H9 (cell line): ENCODE data around the gene FAM13A. TPM values are rescaled to one million over a fixed set of nuclear protein-coding genes. Genes with fewer than 3 reads are reported as not detected.

Experiments used
- DNase-seq: peaks from one replicate; pipeline ENCODE4 v3.0.0-alpha.2; 2017
- H2AFZ ChIP-seq: one replicate; pipeline ENCODE4 v1.6.1; 2013; ENCODE audit warnings: mild to moderate bottlenecking, low read length, control low read depth, moderate library complexity
- H2AK5ac ChIP-seq: 2 replicates; pipeline ENCODE4 v1.6.1; 2013; ENCODE audit warnings: low read length, control low read depth, mixed read lengths; ENCODE audit not compliant: insufficient read length
- H2BK120ac ChIP-seq: one replicate; pipeline ENCODE4 v1.6.1; 2013; ENCODE audit warnings: low read depth, mild to moderate bottlenecking, low read length, control low read depth, inconsistent platforms; ENCODE audit not compliant: poor library complexity, severe bottlenecking
- H2BK12ac ChIP-seq: 2 replicates; pipeline ENCODE4 v1.6.1; 2013; ENCODE audit warnings: low read length, control low read depth, mixed read lengths, low read depth; ENCODE audit not compliant: insufficient read length
- H2BK15ac ChIP-seq: 2 replicates; pipeline ENCODE4 v1.6.1; 2013; ENCODE audit warnings: low read depth, low read length, control low read depth
- H2BK20ac ChIP-seq: one replicate; pipeline ENCODE4 v1.6.1; 2013; ENCODE audit warnings: low read depth, mild to moderate bottlenecking, low read length, control low read depth, inconsistent platforms; ENCODE audit not compliant: poor library complexity, severe bottlenecking
- H2BK5ac ChIP-seq: 2 replicates; pipeline ENCODE4 v1.6.1; 2013; ENCODE audit warnings: low read length, control low read depth, mixed read lengths; ENCODE audit not compliant: insufficient read length
- H3K14ac ChIP-seq: 2 replicates; pipeline ENCODE4 v1.6.1; 2013; ENCODE audit warnings: low read length, control low read depth; ENCODE audit not compliant: insufficient read depth
- H3K18ac ChIP-seq: 2 replicates; pipeline ENCODE4 v1.6.1; 2013; ENCODE audit warnings: low read depth, mild to moderate bottlenecking, mixed read lengths, low read length, control low read depth; ENCODE audit not compliant: insufficient read length
- H3K23ac ChIP-seq: 2 replicates; pipeline ENCODE4 v1.6.1; 2013; ENCODE audit warnings: low read length, control low read depth, mixed read lengths, low read depth; ENCODE audit not compliant: insufficient read length
- H3K23me2 ChIP-seq: 2 replicates; pipeline ENCODE4 v1.6.1; 2013; ENCODE audit warnings: low read depth, mild to moderate bottlenecking, mixed read lengths, low read length, control low read depth; ENCODE audit not compliant: insufficient read length, poor library complexity, severe bottlenecking
- H3K27ac ChIP-seq: 2 replicates; pipeline ENCODE4 v1.5.1; 2013; ENCODE audit warnings: low read length, control low read depth, mixed read lengths, low read depth; ENCODE audit not compliant: insufficient read length
- H3K27me3 ChIP-seq: 2 replicates; pipeline ENCODE4 v1.6.1; 2013; ENCODE audit warnings: low read length, control low read depth, inconsistent platforms; ENCODE audit not compliant: insufficient read depth
- H3K4ac ChIP-seq: 2 replicates; pipeline ENCODE4 v1.6.1; 2013; ENCODE audit warnings: low read depth, mild to moderate bottlenecking, control low read depth, inconsistent platforms, low read length, moderate library complexity
- H3K4me1 ChIP-seq: 2 replicates; pipeline ENCODE4 v1.6.1; 2013; ENCODE audit warnings: low read length, control low read depth, inconsistent platforms; ENCODE audit not compliant: insufficient read depth
- H3K4me2 ChIP-seq: 2 replicates; pipeline ENCODE4 v1.6.1; 2013; ENCODE audit warnings: low read length, control low read depth, mixed read lengths; ENCODE audit not compliant: insufficient read length, insufficient read depth
- H3K56ac ChIP-seq: 2 replicates; pipeline ENCODE4 v1.6.1; 2013; ENCODE audit warnings: low read depth, mild to moderate bottlenecking, mixed read lengths, low read length, control low read depth; ENCODE audit not compliant: insufficient read length
- H3K79me1 ChIP-seq: 2 replicates; pipeline ENCODE4 v1.6.1; 2013; ENCODE audit warnings: low read depth, mild to moderate bottlenecking, moderate library complexity, low read length, control low read depth, inconsistent platforms; ENCODE audit not compliant: insufficient read depth, poor library complexity, severe bottlenecking
- H3K79me2 ChIP-seq: 2 replicates; pipeline ENCODE4 v1.6.1; 2013; ENCODE audit warnings: low read length, control low read depth, inconsistent platforms; ENCODE audit not compliant: insufficient read depth
- H3K9ac ChIP-seq: 2 replicates; pipeline ENCODE4 v1.6.1; 2013; ENCODE audit warnings: low read length, control low read depth, mixed read lengths; ENCODE audit not compliant: insufficient read length; ENCODE audit errors: extremely low read depth
- H3K9me3 ChIP-seq: one replicate; pipeline ENCODE4 v1.6.1; 2013; ENCODE audit warnings: low read depth, low read length, inconsistent platforms; ENCODE audit not compliant: control insufficient read depth
- H3T11ph ChIP-seq: one replicate; pipeline ENCODE4 v1.6.1; 2013; ENCODE audit warnings: mild to moderate bottlenecking, low read length, control low read depth, inconsistent platforms
- H4K20me1 ChIP-seq: one replicate; pipeline ENCODE4 v1.6.1; 2013; ENCODE audit not compliant: control insufficient read depth, insufficient read length, insufficient read depth
- H4K5ac ChIP-seq: 2 replicates; pipeline ENCODE4 v1.6.1; 2013; ENCODE audit warnings: low read depth, mild to moderate bottlenecking, mixed read lengths, low read length, control low read depth; ENCODE audit not compliant: insufficient read length
- H4K8ac ChIP-seq: replicated peaks from 2 replicates; pipeline ENCODE4 v1.6.1; 2013; ENCODE audit warnings: low read length, control low read depth, mixed read lengths, low read depth; ENCODE audit not compliant: insufficient read length
- H4K91ac ChIP-seq: 2 replicates; pipeline ENCODE4 v1.6.1; 2013; ENCODE audit warnings: low read depth, mild to moderate bottlenecking, moderate library complexity, mixed read lengths, low read length, control low read depth; ENCODE audit not compliant: insufficient read length
- H3K27ac Mint-ChIP-seq, 3 experiments: 2 replicates in 2 of 3; 3 replicates in 1 of 3; pipeline ENCODE4 v1.8.0; 2020 to 2021; ENCODE audit warnings: mixed read lengths in 3 of 3, mild to moderate bottlenecking in 1 of 3, moderate library complexity in 1 of 3
- H3K27me3 Mint-ChIP-seq: 2 replicates; pipeline ENCODE4 v1.8.0; 2021; ENCODE audit warnings: low read depth, mild to moderate bottlenecking, moderate library complexity, mixed read lengths
- H3K36me3 Mint-ChIP-seq, 3 experiments: 2 replicates in 2 of 3; 3 replicates in 1 of 3; pipeline ENCODE4 v1.8.0; 2020 to 2021; ENCODE audit warnings: low read depth in 3 of 3, mixed read lengths in 3 of 3; ENCODE audit not compliant: insufficient read depth in 1 of 3
- H3K4me1 Mint-ChIP-seq, 2 experiments: 2 replicates each; pipeline ENCODE4 v1.8.0; 2020; ENCODE audit warnings: mixed read lengths in 2 of 2
- H3K4me3 Mint-ChIP-seq, 2 experiments: 2 replicates in 1 of 2; 3 replicates in 1 of 2; pipeline ENCODE4 v1.8.0; 2020 to 2021; ENCODE audit warnings: mild to moderate bottlenecking in 2 of 2, mixed read lengths in 2 of 2, moderate library complexity in 1 of 2
- H3K9me3 Mint-ChIP-seq, 2 experiments: 2 replicates in 1 of 2; 3 replicates in 1 of 2; pipeline ENCODE4 v1.8.0; 2020; ENCODE audit warnings: mild to moderate bottlenecking in 2 of 2, mixed read lengths in 2 of 2, moderate library complexity in 1 of 2
- CTCF ChIP-seq: fragments of 200-600 bp; sonication (generic); conservative IDR thresholded peaks from 3 replicates; pipeline ENCODE4 v1.8.0; 2021; ENCODE audit warnings: antibody characterized with exemption, mild to moderate bottlenecking
- whole genome bisulfite sequencing: extraction: QIAGEN DNeasy Blood & Tissue Kit; methylation state at CpG from one replicate; pipeline ENCODE4 v1.1.7; 2013; ENCODE audit warnings: missing lambda C conversion rate, low lambda C conversion rate, mixed read lengths; ENCODE audit not compliant: insufficient read length; ENCODE audit errors: extremely low coverage; 5-methylcytosine and 5-hydroxymethylcytosine counted together
- total RNA-seq: library from RNA; stranded (reverse); gene quantifications from 2 replicates; pipeline ENCODE4 v1.2.1, GENCODE V29; 2021

FAM13A gene
- total RNA-seq, 1 experiment from 2014 or later = 12.7 TPM

GRCh38 chr4:89044147-89044900 is 12.7 kb downstream of the FAM13A start:
- H2BK12ac ChIP-seq = no peak overlapping the region
- H3K4me3 Mint-ChIP-seq = no peak overlapping the region
- H3K23ac ChIP-seq = no peak overlapping the region
- no peaks in the 10 kb centered on the region for H3K4me1 Mint-ChIP-seq
- no peak overlapping the region for H4K5ac ChIP-seq
- no peaks in the 10 kb centered on the region; the same call in 1 of the 2 replicates for H3K79me2 ChIP-seq
- H3K27ac ChIP-seq = no peak overlapping the region
- no peak overlapping the region for H2AK5ac ChIP-seq
- H3K14ac ChIP-seq = no peak overlapping the region
- H3K27me3 Mint-ChIP-seq = no peaks in the 10 kb centered on the region
- no peak for DNase-seq
- no peak overlapping the region for H3K56ac ChIP-seq
- no peaks in the 10 kb centered on the region for H3K4me1 ChIP-seq
- H3K9me3 ChIP-seq = no peaks in the 10 kb centered on the region
- no peak overlapping the region for H4K8ac ChIP-seq
- no peak overlapping the region for H2BK5ac ChIP-seq
- H3T11ph ChIP-seq = no peak overlapping the region
- no peak overlapping the region for H2AFZ ChIP-seq
- no peak for TF ChIP-seq CTCF
- no peak overlapping the region for H2BK120ac ChIP-seq
- peaks cover 0 to 15% (median 4%) of the 10 kb centered on the region in 3 experiments; a peak in 5 of 7 replicates for H3K36me3 Mint-ChIP-seq
- no peak overlapping the region for H3K27ac Mint-ChIP-seq
- H3K23me2 ChIP-seq = no peaks in the 10 kb centered on the region
- H2BK15ac ChIP-seq = no peak overlapping the region
- no peaks in the 10 kb centered on the region for H4K20me1 ChIP-seq
- H3K4me2 ChIP-seq = no peak overlapping the region
- no peak overlapping the region for H3K18ac ChIP-seq
- no peak overlapping the region for H3K4ac ChIP-seq
- H2BK20ac ChIP-seq = no peak overlapping the region
- peaks cover 5% of the 10 kb centered on the region for H3K79me1 ChIP-seq
- H4K91ac ChIP-seq = no peak overlapping the region
- H3K27me3 ChIP-seq = no peaks in the 10 kb centered on the region
- H3K9me3 Mint-ChIP-seq = no peaks in the 10 kb centered on the region
- WGBS = no CpG with 5 or more reads among the region's 7 CpGs
- no peak overlapping the region for H3K9ac ChIP-seq
